RWPE2 (cell line): Measurements from ENCODE around the gene SPON2.
"Not testable (repeated sequence)": the region's sequence is repeated elsewhere in the genome, so short reads cannot be mapped to it uniquely, and the experiment has no call there.

ENCODE experiments used
- ATAC-seq: fragments of 200-7000 bp; cut with Tn5 transposase; 3 replicates; pipeline ENCODE4 v1.9.1; 2021; ENCODE audit warnings: low read depth
- DNase-seq: peaks from one replicate; pipeline ENCODE4 v3.0.0-alpha.2; 2020; ENCODE audit warnings: low spot score
- H3K27ac ChIP-seq: fragments of 450-650 bp; 2 replicates; pipeline ENCODE4 v1.5.1; 2017; ENCODE audit warnings: mild to moderate bottlenecking; ENCODE audit not compliant: poor library complexity, severe bottlenecking
- H3K27me3 ChIP-seq: fragments of 250-450 bp; sonication (Bioruptor Pico); 2 replicates; pipeline ENCODE4 v1.5.1; 2021; ENCODE audit warnings: mild to moderate bottlenecking, moderate library complexity; ENCODE audit not compliant: insufficient read depth, poor library complexity, severe bottlenecking
- H3K36me3 ChIP-seq: fragments of 250-450 bp; sonication (Bioruptor Pico); 2 replicates; pipeline ENCODE4 v1.5.1; 2020; ENCODE audit warnings: low read depth, mild to moderate bottlenecking, moderate library complexity
- H3K4me1 ChIP-seq: fragments of 250-450 bp; sonication (Bioruptor Pico); 2 replicates; pipeline ENCODE4 v1.5.1; 2021; ENCODE audit warnings: mild to moderate bottlenecking, moderate library complexity; ENCODE audit not compliant: insufficient read depth, poor library complexity, severe bottlenecking
- H3K4me3 ChIP-seq: fragments of 250-450 bp; sonication (Bioruptor Pico); 2 replicates; pipeline ENCODE4 v1.5.1; 2021; ENCODE audit warnings: mild to moderate bottlenecking, moderate library complexity; ENCODE audit not compliant: severe bottlenecking
- H3K9me3 ChIP-seq: fragments of 250-450 bp; sonication (Bioruptor Pico); 2 replicates; pipeline ENCODE4 v1.5.1; 2021; ENCODE audit warnings: mild to moderate bottlenecking, moderate library complexity; ENCODE audit not compliant: severe bottlenecking
- CTCF ChIP-seq: fragments of 450-650 bp; IDR thresholded peaks from one replicate; pipeline ENCODE4 v1.5.1; 2017; ENCODE audit warnings: mild to moderate bottlenecking, moderate library complexity; ENCODE audit not compliant: poor library complexity, severe bottlenecking

The SPON2 gene

DNA sequence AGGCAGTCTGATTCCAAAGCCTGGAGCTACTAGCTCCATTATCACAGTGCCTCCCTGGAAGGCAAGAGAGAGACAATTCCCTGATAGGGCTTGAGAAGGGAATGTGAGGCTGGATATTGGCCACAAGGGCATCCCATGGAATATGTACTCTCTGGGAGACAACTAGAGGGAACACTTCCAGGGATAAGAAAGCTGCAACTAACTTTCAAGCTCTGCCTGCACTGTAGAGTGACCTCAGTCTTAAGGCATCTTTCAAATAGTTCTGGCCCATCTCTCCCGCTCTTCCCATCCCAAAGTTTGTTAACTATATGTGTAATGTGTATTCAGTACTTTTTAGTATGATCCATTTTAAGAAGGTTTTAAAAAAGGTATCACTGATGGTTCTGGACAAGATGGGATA lies 45.9 kb downstream of the SPON2 start:
- Histone ChIP-seq H3K9me3 (no peaks in the 10 kb centered on the region), H3K27me3 (no peaks in the 10 kb centered on the region), H3K4me3 (no peak overlapping the region), H3K36me3 (no peaks in the 10 kb centered on the region), H3K4me1 (no peaks in the 10 kb centered on the region), H3K27ac (no peak overlapping the region)
- DNase-seq (no peak), ATAC-seq (no peak)
- TF ChIP-seq CTCF: no peak

- H3K27ac ChIP-seq, H3K4me1 ChIP-seq, H3K36me3 ChIP-seq, H3K9me3 ChIP-seq, H3K27me3 ChIP-seq, H3K4me3 ChIP-seq, ATAC-seq, DNase-seq: not testable (repeated sequence)
Measured at GRCh38 chr4:1125466-1125865, 46.9 kb downstream of the SPON2 start.

GRCh38 chr4:1124818-1125217 lies 47.6 kb downstream of the SPON2 start:
- ATAC-seq (no peak), DNase-seq (no peak)
- no peaks in the 10 kb centered on the region for H3K27me3 ChIP-seq
- no peaks in the 10 kb centered on the region for H3K4me1 ChIP-seq
- H3K36me3 ChIP-seq: no peaks in the 10 kb centered on the region
- H3K9me3 ChIP-seq: peaks cover 2% of the 10 kb centered on the region
- no peak overlapping the region for H3K4me3 ChIP-seq
- no peak overlapping the region for H3K27ac ChIP-seq
- no peak for TF ChIP-seq CTCF

DNA sequence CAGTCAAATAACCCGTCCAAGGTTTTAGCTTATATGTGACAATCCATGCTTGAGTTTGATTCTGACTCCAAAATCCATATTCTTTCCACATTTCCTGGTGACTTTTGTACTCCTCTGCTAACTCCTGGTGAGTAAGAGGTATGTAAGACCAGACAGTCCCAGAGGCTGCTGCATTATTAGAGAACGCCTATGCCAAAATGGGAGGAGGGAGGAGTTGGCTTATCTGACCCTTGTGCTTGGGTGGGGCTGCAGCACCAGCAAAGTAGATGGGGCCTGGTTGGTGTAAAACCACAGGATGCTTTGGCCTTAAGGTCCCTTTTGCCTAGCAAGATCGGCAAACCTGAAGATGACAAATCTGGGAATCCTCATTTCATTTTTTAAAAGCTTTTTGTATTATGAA lies 49.9 kb downstream of the SPON2 start:
- DNase-seq (no peak), ATAC-seq (no peak)
- Histone ChIP-seq H3K9me3 (peaks cover 2% of the 10 kb centered on the region), H3K36me3 (no peaks in the 10 kb centered on the region), H3K4me1 (no peaks in the 10 kb centered on the region), H3K4me3 (no peak overlapping the region), H3K27ac (no peak overlapping the region), H3K27me3 (peaks cover under 1% of the 10 kb centered on the region)
- TF ChIP-seq CTCF: no peak
